HCT116 (cell line): ENCODE measurements around the gene PRR12. TPM values are rescaled to one million over a fixed set of nuclear protein-coding genes. Genes with fewer than 3 reads are reported as not detected.

Source experiments
- ATAC-seq: fragments of 200-7000 bp; cut with Tn5 transposase; 2 replicates; pipeline ENCODE4 v1.9.1; 2020; ENCODE audit warnings: mild to moderate bottlenecking, moderate library complexity
- BruUV-seq: library from RNA; stranded (reverse); fragments of 400-500 nt; replicated peaks from 2 replicates; lab custom pipeline; 2021; lab: Mats Ljungman, UMichigan
- CTCF ChIA-PET: fragments of 300-600 bp; sonication (Branson Sonifier 250); formaldehyde crosslinking; loops from one replicate; lab custom pipeline; 2021; ENCODE audit warnings: antibody characterized with exemption; lab: Charles Lee
- POLR2A ChIA-PET: fragments of 300-600, 350-600 bp; sonication (Branson Sonifier 250); formaldehyde crosslinking; loops from one replicate; lab custom pipeline; 2021; ENCODE audit warnings: antibody characterized with exemption; lab: Charles Lee
- RAD21 ChIA-PET, 2 experiments: fragments of 300-600 bp; sonication (Branson Sonifier 250); formaldehyde crosslinking; loops; one replicate each; lab custom pipeline; 2023; ENCODE audit warnings: low total read pairs in 2 of 2; ENCODE audit not compliant: uncharacterized antibody in 2 of 2, unreplicated experiment in 2 of 2, low non-redundant PET in 1 of 2; lab: Charles Lee
- DNase-seq: peaks from one replicate; pipeline ENCODE4 v3.0.0-alpha.2; 2010; ENCODE audit warnings: low read depth, low spot score
- H2AFZ ChIP-seq: fragments of 200-600 bp; shearing (Covaris generic), sonication (generic); 2 replicates; pipeline ENCODE4 v1.6.1; 2017; ENCODE audit warnings: low read depth, mixed run types, mixed read lengths, antibody characterized with exemption, low read length; ENCODE audit not compliant: poor library complexity, severe bottlenecking
- H3K27ac ChIP-seq: 2 replicates; pipeline ENCODE4 v1.5.1; 2012; ENCODE audit warnings: low read depth, low read length
- H3K27me3 ChIP-seq: fragments of 200-600 bp; sonication (generic); 2 replicates; pipeline ENCODE4 v1.6.1; 2016; ENCODE audit warnings: mixed run types, low read length, mixed read lengths; ENCODE audit not compliant: insufficient read depth
- H3K36me3 ChIP-seq, 2 experiments: fragments of 200-500 bp in 1 of 2; fragments of 200-600 bp in 1 of 2; sonication (Bioruptor generic) in 1 of 2; sonication (generic) in 1 of 2; 2 replicates each; pipeline versions ENCODE4 v1.5.1 to v1.6.1; 2014 to 2016; ENCODE audit warnings: low read length in 2 of 2, inconsistent platforms in 1 of 2, mixed read lengths in 1 of 2, mixed run types in 1 of 2; ENCODE audit not compliant: insufficient read depth in 2 of 2, control insufficient read depth in 1 of 2
- H3K4me1 ChIP-seq, 2 experiments: fragments of 200-600 bp in 1 of 2; sonication (generic) in 1 of 2; 2 replicates each; pipeline versions ENCODE4 v1.5.1 to v1.6.1; 2012 to 2017; ENCODE audit warnings: low read length in 2 of 2, inconsistent platforms in 1 of 2, mild to moderate bottlenecking in 1 of 2, mixed read lengths in 1 of 2, mixed run types in 1 of 2, moderate library complexity in 1 of 2; ENCODE audit not compliant: insufficient read depth in 2 of 2, control insufficient read depth in 1 of 2
- H3K4me2 ChIP-seq: fragments of 200-600 bp; sonication (generic); 2 replicates; pipeline ENCODE4 v1.6.1; 2017; ENCODE audit warnings: mixed run types, low read length, mixed read lengths
- H3K4me3 ChIP-seq, 2 experiments: fragments of 200-600 bp in 1 of 2; sonication (generic) in 1 of 2; replicated peaks in 1 of 2; 2 replicates each; pipeline ENCODE4 v1.5.1; 2011 to 2016; ENCODE audit warnings: low read length in 2 of 2, control low read depth in 1 of 2, low read depth in 1 of 2, mild to moderate bottlenecking in 1 of 2, mixed read lengths in 1 of 2, mixed run types in 1 of 2
- H3K79me2 ChIP-seq: fragments of 200-600 bp; sonication (generic); 2 replicates; pipeline ENCODE4 v1.6.1; 2017; ENCODE audit warnings: mild to moderate bottlenecking, mixed run types, low read length, moderate library complexity, mixed read lengths; ENCODE audit not compliant: insufficient read depth
- H3K9ac ChIP-seq: fragments of 200-600 bp; sonication (generic); 2 replicates; pipeline ENCODE4 v1.6.1; 2016; ENCODE audit warnings: low read length, mixed read lengths
- H3K9me2 ChIP-seq: fragments of 200-600 bp; sonication (generic), shearing (Covaris generic); 2 replicates; pipeline ENCODE4 v1.6.1; 2017; ENCODE audit warnings: mixed run types, mild to moderate bottlenecking, moderate library complexity; ENCODE audit not compliant: insufficient read depth
- H3K9me3 ChIP-seq, 2 experiments: fragments of 200-500 bp in 1 of 2; fragments of 200-600 bp in 1 of 2; sonication (Bioruptor generic) in 1 of 2; sonication (generic) in 1 of 2; 2 replicates each; pipeline ENCODE4 v1.6.1; 2014 to 2017; ENCODE audit warnings: low read length in 2 of 2, mixed read lengths in 2 of 2, inconsistent platforms in 1 of 2, low read depth in 1 of 2, mild to moderate bottlenecking in 1 of 2, mixed run types in 1 of 2, moderate library complexity in 1 of 2; ENCODE audit not compliant: control insufficient read depth in 1 of 2, insufficient read depth in 1 of 2
- H4K20me1 ChIP-seq: fragments of 200-600 bp; sonication (generic), shearing (Covaris generic); 2 replicates; pipeline ENCODE4 v1.6.1; 2017; ENCODE audit warnings: mixed run types, mild to moderate bottlenecking, moderate library complexity; ENCODE audit not compliant: insufficient read depth
- ATF3 ChIP-seq: IDR thresholded peaks from 2 replicates; pipeline ENCODE4 v1.6.1; 2012
- EGR1 ChIP-seq: IDR thresholded peaks from 2 replicates; pipeline ENCODE4 v1.6.1; 2012; ENCODE audit warnings: low read depth
- FOSL1 ChIP-seq: IDR thresholded peaks from 2 replicates; pipeline ENCODE4 v1.6.1; 2012; ENCODE audit warnings: low read depth
- JUND ChIP-seq: IDR thresholded peaks from 2 replicates; pipeline ENCODE4 v1.6.1; 2012
- POLR2AphosphoS5 ChIP-seq: IDR thresholded peaks from 2 replicates; pipeline ENCODE4 v1.6.1; 2011; ENCODE audit warnings: mild to moderate bottlenecking, low read depth, low read length, moderate library complexity
- REST ChIP-seq: IDR thresholded peaks from 2 replicates; pipeline ENCODE4 v1.6.1; 2012; ENCODE audit warnings: low read depth
- SP1 ChIP-seq: IDR thresholded peaks from 2 replicates; pipeline ENCODE4 v1.6.1; 2012; ENCODE audit warnings: low read depth
- ZBTB33 ChIP-seq: IDR thresholded peaks from 2 replicates; pipeline ENCODE4 v1.6.1; 2011; ENCODE audit warnings: mild to moderate bottlenecking, low read length, moderate library complexity; ENCODE audit not compliant: insufficient replicate concordance; ENCODE audit errors: extremely low read depth
- ZFX ChIP-seq: fragments of 450-650 bp; IDR thresholded peaks from 2 replicates; pipeline ENCODE4 v1.6.1; 2017
- ZNF274 ChIP-seq: fragments of 200-500 bp; sonication (Bioruptor generic); IDR thresholded peaks from 2 replicates; pipeline ENCODE4 v1.6.1; 2014; ENCODE audit warnings: mild to moderate bottlenecking, low read depth, low read length, inconsistent platforms
- intact Hi-C: fragments of 100-400 bp; cut with micrococcal nuclease; formaldehyde crosslinking; loops from 2 replicates; pipeline ENCODE4 v1.10.0; 2022
- total RNA-seq: library from RNA; stranded (reverse); gene quantifications from one replicate; pipeline ENCODE4 v1.2.1, GENCODE V29; 2021; ENCODE audit not compliant: unreplicated experiment
- TF ChIP-seq, protein P1 (sequence below), 3 experiments: fragments of 200-600 bp in 1 of 3; sonication (generic) in 1 of 3; IDR thresholded peaks in 2 of 3; conservative IDR thresholded peaks in 1 of 3; 2 replicates each; pipeline ENCODE4 v1.5.1; 2012 to 2017; ENCODE audit warnings: low read depth in 2 of 3, low read length in 2 of 3, antibody characterized with exemption in 1 of 3, borderline replicate concordance in 1 of 3, control low read depth in 1 of 3, mild to moderate bottlenecking in 1 of 3, mixed read lengths in 1 of 3, mixed run types in 1 of 3, moderate library complexity in 1 of 3; ENCODE audit not compliant: insufficient read depth in 1 of 3
- TF ChIP-seq, protein P2 (sequence below): IDR thresholded peaks from 2 replicates; pipeline ENCODE4 v1.6.1; 2012

Gene PRR12
- total RNA-seq, 1 experiment from 2014 or later = 26.9 TPM

DNA sequence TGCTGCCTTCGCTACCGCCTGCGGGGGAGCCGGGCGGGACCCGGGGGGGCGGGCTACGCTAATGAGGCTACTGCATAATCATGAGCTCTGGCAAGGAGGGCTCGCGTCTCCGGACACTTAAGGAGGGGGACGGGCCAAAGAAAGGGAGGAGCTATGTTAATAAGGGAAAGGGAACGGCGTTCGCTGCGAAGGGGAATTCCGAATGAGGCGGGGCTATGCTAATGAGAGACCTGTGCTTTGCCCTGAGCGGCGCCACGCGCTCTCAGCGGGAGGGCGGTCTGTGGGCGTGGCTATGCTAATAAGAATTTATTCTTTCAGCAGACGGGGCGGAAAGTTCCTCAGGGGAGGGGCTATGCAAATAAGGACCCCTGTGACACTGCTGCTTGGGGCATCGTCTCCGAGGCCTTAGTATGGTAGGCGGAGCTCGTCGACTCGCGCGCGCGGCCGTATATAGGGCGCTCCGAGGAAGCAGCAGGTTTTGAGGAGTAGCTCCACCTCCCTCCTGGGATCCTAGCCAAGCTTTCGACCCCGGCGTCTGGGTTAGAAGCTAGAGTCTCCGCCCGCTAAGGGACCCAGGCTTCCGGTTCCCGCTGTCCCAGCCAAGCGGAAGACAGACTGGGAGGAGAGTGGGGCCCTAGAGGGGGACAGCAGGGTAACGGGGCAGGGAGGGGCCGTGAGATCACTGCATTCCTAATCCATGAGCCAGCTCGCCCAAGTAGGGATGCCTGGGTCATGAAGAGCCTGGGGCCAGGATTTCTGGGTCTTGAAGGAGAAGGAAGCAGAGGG lies 49.3 kb downstream of the PRR12 start, which contains the start of gene RRAS (continued):
- TF ChIP-seq, protein P1, sequence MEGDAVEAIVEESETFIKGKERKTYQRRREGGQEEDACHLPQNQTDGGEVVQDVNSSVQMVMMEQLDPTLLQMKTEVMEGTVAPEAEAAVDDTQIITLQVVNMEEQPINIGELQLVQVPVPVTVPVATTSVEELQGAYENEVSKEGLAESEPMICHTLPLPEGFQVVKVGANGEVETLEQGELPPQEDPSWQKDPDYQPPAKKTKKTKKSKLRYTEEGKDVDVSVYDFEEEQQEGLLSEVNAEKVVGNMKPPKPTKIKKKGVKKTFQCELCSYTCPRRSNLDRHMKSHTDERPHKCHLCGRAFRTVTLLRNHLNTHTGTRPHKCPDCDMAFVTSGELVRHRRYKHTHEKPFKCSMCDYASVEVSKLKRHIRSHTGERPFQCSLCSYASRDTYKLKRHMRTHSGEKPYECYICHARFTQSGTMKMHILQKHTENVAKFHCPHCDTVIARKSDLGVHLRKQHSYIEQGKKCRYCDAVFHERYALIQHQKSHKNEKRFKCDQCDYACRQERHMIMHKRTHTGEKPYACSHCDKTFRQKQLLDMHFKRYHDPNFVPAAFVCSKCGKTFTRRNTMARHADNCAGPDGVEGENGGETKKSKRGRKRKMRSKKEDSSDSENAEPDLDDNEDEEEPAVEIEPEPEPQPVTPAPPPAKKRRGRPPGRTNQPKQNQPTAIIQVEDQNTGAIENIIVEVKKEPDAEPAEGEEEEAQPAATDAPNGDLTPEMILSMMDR (IDR thresholded peaks at IDR 0.05 in 2 of 3, conservative IDR thresholded peaks at IDR 0.05 in 1 of 3; ENCODE audit: borderline replicate concordance in 1 of 3, insufficient read depth in 1 of 3, low read depth in 2 of 3, low read length in 2 of 3) = no peak

DNA sequence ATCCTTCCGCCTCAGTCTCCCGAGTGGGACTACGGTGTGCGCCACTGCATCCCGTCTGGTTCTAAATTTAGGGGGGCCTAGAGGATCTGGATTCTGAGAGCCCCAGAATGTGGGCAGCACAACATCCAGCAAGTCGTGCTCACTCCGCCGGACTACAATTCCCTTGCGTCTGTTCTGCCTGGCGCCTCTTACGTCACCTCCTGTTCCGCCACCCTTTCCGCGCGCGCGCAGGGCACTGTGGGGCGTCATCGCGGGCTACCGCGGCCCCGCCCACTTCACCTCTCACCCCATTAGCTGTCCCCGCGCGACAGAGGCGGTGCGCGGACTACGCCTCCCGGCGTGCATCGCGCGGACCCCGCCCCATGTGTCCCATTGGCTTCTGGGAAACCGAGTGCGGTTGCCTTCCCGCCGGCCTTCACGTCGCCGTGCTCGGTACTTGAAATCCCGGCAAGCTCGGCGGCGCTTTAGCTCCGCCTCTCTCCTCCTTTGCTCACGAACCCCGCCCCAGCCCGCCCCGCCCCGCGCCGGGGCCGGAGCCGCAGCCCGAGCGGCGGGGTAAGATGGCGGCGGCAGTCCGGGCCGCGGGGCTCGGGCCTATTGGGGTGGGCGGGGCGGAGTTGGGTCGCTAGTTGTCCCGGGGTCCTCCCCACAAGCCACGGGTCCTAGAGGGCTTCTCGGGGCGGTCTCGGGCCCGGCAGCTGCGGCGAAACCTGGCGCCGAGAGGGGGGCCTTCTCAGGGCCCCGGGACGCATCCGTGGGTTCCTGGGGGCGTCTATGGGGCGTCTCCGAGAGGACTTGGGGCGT lies 50.9 kb downstream of the PRR12 start, which contains the start of gene SCAF1:
TSS of gene SCAF1 (plus strand) at position 522 of the 804 bp plus-strand sequence. CDS start 2,818 bp downstream, outside the sequence.
- peak within 1 kb of the TSS; percentile 75 to 92 for H3K4me3 ChIP-seq
- H3K9ac ChIP-seq = peak within 1 kb of the TSS; percentile 99
- H3K79me2 ChIP-seq = peaks cover 57% of the 10 kb centered on the region
- RAD21 ChIA-PET = interaction anchor here in 1 of 2 experiments (0.6 kb wide), 2 partner anchors 147 to 280 kb away, joined by 3 to 7 read pairs; partner anchors contain the start of gene TEAD2
- H3K9me3 ChIP-seq = no peaks in the 10 kb centered on the region
- DNase-seq (peak; percentile 98), ATAC-seq (peak; percentile 56)
- POLR2A ChIA-PET = interaction anchor here (0.6 to 4.7 kb wide), 10 partner anchors 15 to 152 kb away, joined by 3 to 92 read pairs (median 4); partner anchors contain the start of genes BCL2L12, IRF3, PRMT1 and PRR12
- H3K9me2 ChIP-seq = no peaks in the 10 kb centered on the region
- CTCF ChIA-PET = interaction anchor here (0.8 to 2.8 kb wide), 4 partner anchors 23 to 71 kb away, joined by 3 to 23 read pairs (median 3); no protein-coding TSS in a partner anchor
- no peaks in the 10 kb centered on the region for H3K27me3 ChIP-seq
- no TSS peak for BruUV-seq
- no peaks in the 10 kb centered on the region for H4K20me1 ChIP-seq
- peaks cover 6 to 14% of the 10 kb centered on the region in 2 experiments; a peak in 3 of 4 replicates for H3K36me3 ChIP-seq
- peak within 1 kb of the TSS; percentile 92 for H3K4me2 ChIP-seq
- no peak within 1 kb of the TSS for H2AFZ ChIP-seq
- peaks cover 15 to 40% of the 10 kb centered on the region in 2 experiments for H3K4me1 ChIP-seq
- intact Hi-C loops = loop anchor here (1.0 to 2.0 kb wide), 3 partner anchors 22 to 71 kb away; partner anchors contain the start of genes NOSIP and PRRG2
- peak within 1 kb of the TSS; percentile 98 for H3K27ac ChIP-seq
- peak; percentile 65 for TF ChIP-seq ZBTB33
- no peak for TF ChIP-seq JUND
- peak; percentile 76 for TF ChIP-seq ZFX
- peak; percentile 90 for TF ChIP-seq POLR2AphosphoS5
- TF ChIP-seq, protein P2, sequence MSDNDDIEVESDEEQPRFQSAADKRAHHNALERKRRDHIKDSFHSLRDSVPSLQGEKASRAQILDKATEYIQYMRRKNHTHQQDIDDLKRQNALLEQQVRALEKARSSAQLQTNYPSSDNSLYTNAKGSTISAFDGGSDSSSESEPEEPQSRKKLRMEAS = no peak; the same call in 1 of the 2 replicates
- TF ChIP-seq ZNF274 = no peak
- no peak for TF ChIP-seq EGR1
- TF ChIP-seq ATF3 = no peak
- no peak for TF ChIP-seq REST
- peak; percentile 97 for TF ChIP-seq SP1
- no peak for TF ChIP-seq FOSL1
